Measurements from ENCODE around the gene NOC2L. TPM values are rescaled to one million over a fixed set of nuclear protein-coding genes. Genes with fewer than 3 reads are reported as not detected.

The NOC2L gene
- total RNA-seq, 1 donor from 2014 or later, result 95.6 TPM

- no peaks in the 10 kb centered on the region for H3K36me3 ChIP-seq (ENCODE audit: control insufficient read depth, insufficient read depth, low read length)
- H3K27me3 ChIP-seq (ENCODE audit: control insufficient read depth, insufficient read depth, low read length), result peaks cover 18% of the 10 kb centered on the region
- TF ChIP-seq CTCF (IDR thresholded peaks at IDR 0.05; ENCODE audit: insufficient read depth, low read length, poor library complexity, severe bottlenecking), result no peak
- no peak overlapping the region for H3K4me3 ChIP-seq (ENCODE audit: low read depth, low read length)
- DNase-seq (ENCODE audit: low read depth), result no peak
These were observed 50.4 kb downstream of the NOC2L start for GRCh38 chr1:908661-909060.

- DNase-seq (ENCODE audit: low read depth), result no peak
- H3K4me3 ChIP-seq (ENCODE audit: low read depth, low read length), result no peak overlapping the region
- H3K36me3 ChIP-seq (ENCODE audit: control insufficient read depth, insufficient read depth, low read length), result no peaks in the 10 kb centered on the region
- no peak for TF ChIP-seq CTCF (IDR thresholded peaks at IDR 0.05; ENCODE audit: insufficient read depth, low read length, poor library complexity, severe bottlenecking)
- H3K27me3 ChIP-seq (ENCODE audit: control insufficient read depth, insufficient read depth, low read length), result peaks cover 18% of the 10 kb centered on the region
These were observed 51.2 kb downstream of the NOC2L start for GRCh38 chr1:907611-908451.

- TF ChIP-seq CTCF (IDR thresholded peaks at IDR 0.05; ENCODE audit: insufficient read depth, low read length, poor library complexity, severe bottlenecking), result no peak
- H3K36me3 ChIP-seq (ENCODE audit: control insufficient read depth, insufficient read depth, low read length), result no peaks in the 10 kb centered on the region
- peaks cover 18% of the 10 kb centered on the region for H3K27me3 ChIP-seq (ENCODE audit: control insufficient read depth, insufficient read depth, low read length)
- H3K4me3 ChIP-seq (ENCODE audit: low read depth, low read length), result no peak overlapping the region
- DNase-seq (ENCODE audit: low read depth), result no peak
These were observed 52.2 kb downstream of the NOC2L start for GRCh38 chr1:906600-907420.

GRCh38 chr1:905811-906599 lies 53.1 kb downstream of the NOC2L start:
- Histone ChIP-seq H3K36me3 (ENCODE audit: control insufficient read depth, insufficient read depth, low read length) (no peaks in the 10 kb centered on the region), H3K27me3 (ENCODE audit: control insufficient read depth, insufficient read depth, low read length) (peaks cover 18% of the 10 kb centered on the region), H3K4me3 (ENCODE audit: low read depth, low read length) (no peak overlapping the region)
- TF ChIP-seq CTCF (IDR thresholded peaks at IDR 0.05; ENCODE audit: insufficient read depth, low read length, poor library complexity, severe bottlenecking), result no peak
- no peak for DNase-seq (ENCODE audit: low read depth)

- peak overlapping the region; percentile 23 for H3K4me3 ChIP-seq (ENCODE audit: low read depth, low read length)
- no peak for DNase-seq (ENCODE audit: low read depth)
- TF ChIP-seq CTCF (IDR thresholded peaks at IDR 0.05; ENCODE audit: insufficient read depth, low read length, poor library complexity, severe bottlenecking), result no peak
- no peaks in the 10 kb centered on the region for H3K36me3 ChIP-seq (ENCODE audit: control insufficient read depth, insufficient read depth, low read length)
- H3K27me3 ChIP-seq (ENCODE audit: control insufficient read depth, insufficient read depth, low read length), result peaks cover 12% of the 10 kb centered on the region
These were observed 53.8 kb downstream of the NOC2L start for GRCh38 chr1:905071-905749.
